HTERT RPE-1 (cell line): ENCODE measurements around the gene STK11.

ENCODE experiments used
- in situ Hi-C: fragments of 300-500 bp; cut with MboI; formaldehyde crosslinking; loops from 4 replicates; pipeline ENCODE4 v1.14.3; 2020; ENCODE audit warnings: low sequenced_read_pairs

The STK11 gene

DNA sequence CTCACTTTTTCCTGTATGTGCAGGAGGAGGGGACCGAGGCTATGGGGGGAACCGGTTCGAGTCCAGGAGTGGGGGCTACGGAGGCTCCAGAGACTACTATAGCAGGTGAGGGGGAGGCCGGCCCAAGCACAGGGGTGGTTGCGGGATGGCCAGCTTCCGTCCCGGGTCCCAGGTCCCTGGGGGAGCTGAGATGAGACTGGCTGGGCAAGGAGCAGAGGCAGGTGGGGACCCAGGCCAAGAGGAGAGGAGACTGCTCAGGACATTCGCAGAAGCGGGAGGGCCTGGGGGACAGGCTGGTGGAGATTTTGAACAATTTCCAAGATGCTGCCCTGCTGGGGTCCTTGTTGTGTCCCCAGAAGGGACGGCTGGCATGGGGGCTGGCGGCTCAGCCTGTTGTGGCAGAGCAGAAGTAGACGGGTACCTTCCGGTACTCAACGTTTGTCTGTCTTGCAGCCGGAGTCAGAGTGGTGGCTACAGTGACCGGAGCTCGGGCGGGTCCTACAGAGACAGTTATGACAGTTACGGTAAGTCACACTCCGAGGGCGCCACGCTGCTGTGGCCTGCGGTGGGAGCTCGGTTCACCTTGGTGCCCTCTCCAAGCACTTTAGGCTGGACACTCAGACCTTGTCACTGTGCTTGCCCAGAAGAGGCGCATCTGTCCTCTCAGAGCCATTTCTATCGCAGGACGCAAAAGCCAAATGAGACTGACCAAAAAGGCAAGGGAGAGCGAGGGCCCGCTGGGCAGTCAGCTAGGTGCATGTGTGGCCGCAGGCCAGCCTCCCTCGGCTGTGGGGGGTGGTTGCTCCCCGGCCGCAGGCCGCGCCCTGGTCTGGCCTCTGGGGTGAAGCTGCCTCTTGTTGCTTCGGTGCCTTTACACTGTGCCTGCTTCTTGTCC is 66.2 kb downstream of the STK11 start:
- in situ Hi-C loops: no loop called here

- in situ Hi-C loops: no loop called here
Measured at GRCh38 chr19:1272423-1273262, 67.1 kb downstream of the STK11 start.

DNA sequence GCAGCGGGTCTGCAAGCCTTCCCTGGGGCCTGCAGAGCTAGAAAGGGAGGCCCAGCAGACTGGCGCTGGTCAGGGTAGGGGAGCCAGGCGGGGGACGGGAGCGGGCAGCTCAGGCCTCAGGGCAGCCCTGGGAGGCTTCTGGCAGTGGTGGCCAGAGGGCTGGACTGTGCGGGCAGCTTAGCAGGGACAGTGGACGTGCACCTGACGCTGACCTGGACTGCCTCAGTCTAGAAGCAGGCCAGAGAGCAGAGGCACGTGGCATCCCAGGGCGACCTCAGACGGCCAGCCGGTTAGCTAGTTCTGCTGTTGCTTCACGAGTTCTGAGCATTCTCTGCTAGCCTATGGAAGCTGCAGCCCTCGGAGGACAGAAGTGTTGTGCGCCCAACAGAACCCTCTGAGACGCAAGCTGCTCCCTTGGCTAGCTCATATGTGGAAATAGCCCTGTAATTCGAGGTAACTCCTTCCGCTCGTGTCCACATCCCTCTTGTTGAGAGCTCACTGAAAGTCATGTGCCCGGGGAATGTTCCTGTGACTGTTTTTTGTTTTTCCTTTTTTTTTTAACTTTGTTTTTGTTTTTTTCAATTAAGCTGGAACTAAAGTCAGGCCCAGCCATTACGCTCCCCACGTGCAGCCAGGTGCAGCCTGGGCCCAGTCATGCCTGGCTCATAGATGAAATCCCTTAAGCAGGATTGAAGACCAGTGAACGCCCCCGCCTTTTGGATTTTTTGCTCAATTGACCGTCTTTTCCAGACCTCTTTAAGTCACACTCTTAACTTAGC is 67.9 kb downstream of the STK11 start:
- in situ Hi-C loops: no loop called here

DNA sequence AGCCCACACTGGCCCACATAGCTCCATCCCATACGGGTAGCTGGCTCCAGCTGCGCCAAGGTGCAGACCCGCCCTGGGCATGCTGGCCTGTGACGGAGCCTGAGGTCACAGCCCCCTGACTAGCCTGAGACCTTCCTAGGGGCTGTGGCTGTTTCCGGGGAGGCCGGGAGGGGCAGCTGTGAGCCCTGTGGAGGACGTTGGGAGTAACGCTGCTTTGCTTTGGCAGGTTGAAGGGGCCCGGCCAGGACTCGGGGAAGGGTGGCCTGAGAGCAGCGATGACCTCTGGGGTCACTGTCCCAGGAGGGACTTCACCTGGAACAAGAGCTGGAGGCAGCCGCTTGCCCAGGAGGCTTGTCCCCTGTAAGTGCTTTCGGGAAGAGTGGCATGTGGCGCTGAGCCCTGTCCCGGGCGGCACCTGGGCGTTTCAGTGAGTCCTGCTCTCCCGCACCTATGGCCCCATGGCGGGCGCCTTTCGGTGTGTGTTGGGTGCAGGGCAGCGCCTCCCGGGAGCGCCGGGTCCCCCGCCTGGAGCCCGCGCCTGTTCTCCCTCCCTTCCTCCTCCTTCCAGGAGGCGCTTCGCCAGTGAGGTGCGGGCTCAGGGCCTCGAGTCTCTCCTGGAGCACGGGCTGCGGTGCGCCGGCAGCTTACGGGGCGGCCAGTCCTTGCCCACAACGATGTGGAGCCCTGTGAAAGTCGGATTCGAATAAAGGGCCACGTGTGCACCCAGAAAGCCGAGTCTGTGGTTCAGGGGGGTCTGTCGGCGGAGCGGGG is 68.7 kb downstream of the STK11 start:
- in situ Hi-C loops: no loop called here

GRCh38 chr19:1274852-1275259 is 69.3 kb downstream of the STK11 start:
- in situ Hi-C loops: no loop called here

- in situ Hi-C loops: no loop called here
Measured at GRCh38 chr19:1275260-1275975, 69.8 kb downstream of the STK11 start, which contains the start of gene FAM174C. TSS of gene FAM174C (plus strand) at chr19:1275530. CDS start at chr19:1275550, 20 bp downstream.

- in situ Hi-C loops: no loop called here
Measured at GRCh38 chr19:1275976-1276627, 70.5 kb downstream of the STK11 start.

DNA sequence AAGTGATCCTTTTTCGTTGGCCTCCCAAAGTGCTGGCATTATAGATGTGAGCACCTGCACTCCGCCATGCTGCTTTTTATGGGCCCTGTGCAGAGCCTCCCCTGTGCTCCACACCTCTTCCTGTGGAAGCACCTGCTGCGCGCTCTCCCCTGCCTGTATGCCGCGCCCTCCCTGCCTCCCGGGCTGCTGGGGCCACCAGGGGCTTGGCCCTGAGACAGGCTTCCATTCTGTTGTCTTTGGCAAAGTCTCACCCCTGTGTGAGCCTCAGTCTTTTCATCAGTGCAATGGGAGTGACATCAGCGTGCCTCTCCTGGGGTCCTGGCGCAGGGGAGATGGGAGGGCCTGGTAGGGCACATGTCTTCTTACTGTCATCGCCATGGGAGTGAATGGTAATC is 71.0 kb downstream of the STK11 start:
- in situ Hi-C loops: no loop called here

GRCh38 chr19:1277061-1277460 is 71.5 kb downstream of the STK11 start:
- in situ Hi-C loops: no loop called here
